Activated CD4-positive, alpha-beta T cell treated with anti-CD3 and anti-CD28 coated beads, Interleukin-2, amount 50 U/mL, for 16 hours (primary cell): ENCODE data around the gene PABPC1L2A.
"Not testable (repeated sequence)": the region's sequence is repeated elsewhere in the genome, so short reads cannot be mapped to it uniquely, and the experiment has no call there.

Experiments
- DNase-seq: peaks from one replicate; pipeline ENCODE4 v3.0.0-alpha.2; 2020

PABPC1L2A gene

DNA sequence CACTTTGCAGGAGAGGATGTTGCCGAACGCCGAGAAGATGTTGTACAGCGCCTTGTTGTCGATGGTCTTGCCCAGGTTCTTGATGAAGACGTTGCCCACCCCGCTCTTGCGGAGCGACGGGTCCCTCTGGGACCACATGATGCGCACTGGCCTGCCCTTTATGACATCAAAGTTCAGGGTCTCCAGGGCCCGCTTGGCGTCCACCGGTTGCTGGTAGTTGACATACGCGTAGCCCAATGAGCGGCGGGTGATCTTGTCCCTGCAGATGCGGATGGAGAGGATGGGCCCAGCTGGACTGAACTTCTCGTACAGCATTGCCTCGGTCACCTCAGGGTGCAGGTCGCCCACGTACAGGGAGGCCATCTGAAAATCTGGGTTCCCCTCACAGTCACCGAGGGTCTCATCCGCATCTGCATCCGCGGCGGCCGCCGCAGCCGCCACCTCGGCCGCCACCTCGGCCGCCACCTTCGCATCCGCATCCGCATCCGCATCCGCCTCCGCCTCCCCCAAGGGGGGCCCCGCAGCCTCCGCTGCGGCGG is at the start of gene PABPC1L2A:
TSS of gene PABPC1L2A (minus strand) at position 489 of the 539 bp plus-strand sequence. CDS start at position 363, 126 bp downstream.
- not testable (repeated sequence) for DNase-seq

DNA sequence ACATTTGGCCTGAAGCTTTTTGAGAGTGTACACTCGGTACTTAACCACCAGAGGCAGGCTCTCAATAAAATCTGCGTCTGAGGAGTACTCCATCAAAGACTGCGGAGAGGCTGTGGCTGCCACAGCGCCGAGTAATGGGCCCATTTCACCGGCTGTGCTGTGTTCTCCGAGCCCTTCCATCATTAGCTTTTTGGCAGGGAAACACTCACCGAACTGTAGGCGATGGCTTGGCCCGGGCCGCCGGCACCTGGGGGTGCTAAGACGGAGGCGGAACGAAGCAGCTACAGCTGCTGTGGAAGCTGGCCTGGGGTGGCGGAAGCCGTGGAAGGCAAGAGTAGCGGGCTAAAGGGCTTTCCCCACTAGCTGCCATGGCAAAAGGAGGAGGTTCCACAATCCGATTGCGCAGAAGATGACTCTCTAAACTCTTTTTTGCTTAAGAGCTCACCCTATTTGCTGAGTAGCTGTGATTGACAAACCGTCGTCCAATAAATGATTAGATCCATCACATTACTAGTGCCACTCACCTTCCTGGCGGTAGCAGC is 48.5 kb upstream of the PABPC1L2A start:
- DNase-seq, result no peak

GRCh38 chrX:73126240-73126639 is 46.9 kb upstream of the PABPC1L2A start:
- no peak for DNase-seq

DNA sequence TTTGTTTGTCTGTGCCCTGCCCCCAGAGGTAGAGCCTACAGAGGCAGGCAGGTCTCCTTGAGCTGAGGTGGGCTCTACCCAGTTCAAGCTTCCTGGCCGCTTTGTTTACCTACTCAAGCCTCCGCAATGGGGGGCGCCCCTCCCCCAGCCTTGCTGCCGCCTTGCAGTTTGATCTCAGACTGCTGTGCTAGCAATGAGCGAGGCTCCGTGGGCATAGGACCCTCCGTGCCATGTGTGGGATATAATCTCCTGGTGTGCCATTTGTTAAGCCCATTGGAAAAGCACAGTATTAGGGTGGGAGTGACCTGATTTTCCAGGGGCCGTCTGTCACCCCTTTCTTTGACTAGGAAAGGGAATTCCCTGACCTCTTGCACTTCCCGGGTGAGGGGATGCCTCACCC is 20.2 kb upstream of the PABPC1L2A start:
- not testable (repeated sequence) for DNase-seq

DNA sequence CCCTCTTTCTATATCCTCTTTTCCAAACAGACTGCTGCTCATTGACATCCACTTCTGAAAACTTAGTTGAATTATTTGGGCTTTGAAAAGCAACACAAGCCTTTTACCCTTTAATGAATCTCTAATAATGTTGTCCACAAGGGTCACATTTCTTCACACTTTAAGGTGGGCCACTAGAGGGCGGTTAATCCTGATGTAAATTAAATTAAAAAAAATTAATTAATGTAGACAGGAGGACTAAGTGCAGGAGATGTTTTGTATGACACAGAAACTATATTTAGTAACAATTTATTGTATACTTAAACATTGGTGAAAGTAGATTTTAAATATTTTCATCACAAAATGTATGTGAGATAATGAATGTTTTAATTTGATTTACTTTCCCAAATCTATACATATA is 7.5 kb upstream of the PABPC1L2A start:
- DNase-seq, result peak; percentile 2

GRCh38 chrX:73079884-73080283 is 572 bp upstream of the PABPC1L2A start:
- not testable (repeated sequence) for DNase-seq

- DNase-seq, result not testable (repeated sequence)
Measured at GRCh38 chrX:73078597-73078996, 715 bp downstream of the PABPC1L2A start.

- DNase-seq, result no peak
Measured at GRCh38 chrX:73076838-73077237, 2.5 kb downstream of the PABPC1L2A start.

DNA sequence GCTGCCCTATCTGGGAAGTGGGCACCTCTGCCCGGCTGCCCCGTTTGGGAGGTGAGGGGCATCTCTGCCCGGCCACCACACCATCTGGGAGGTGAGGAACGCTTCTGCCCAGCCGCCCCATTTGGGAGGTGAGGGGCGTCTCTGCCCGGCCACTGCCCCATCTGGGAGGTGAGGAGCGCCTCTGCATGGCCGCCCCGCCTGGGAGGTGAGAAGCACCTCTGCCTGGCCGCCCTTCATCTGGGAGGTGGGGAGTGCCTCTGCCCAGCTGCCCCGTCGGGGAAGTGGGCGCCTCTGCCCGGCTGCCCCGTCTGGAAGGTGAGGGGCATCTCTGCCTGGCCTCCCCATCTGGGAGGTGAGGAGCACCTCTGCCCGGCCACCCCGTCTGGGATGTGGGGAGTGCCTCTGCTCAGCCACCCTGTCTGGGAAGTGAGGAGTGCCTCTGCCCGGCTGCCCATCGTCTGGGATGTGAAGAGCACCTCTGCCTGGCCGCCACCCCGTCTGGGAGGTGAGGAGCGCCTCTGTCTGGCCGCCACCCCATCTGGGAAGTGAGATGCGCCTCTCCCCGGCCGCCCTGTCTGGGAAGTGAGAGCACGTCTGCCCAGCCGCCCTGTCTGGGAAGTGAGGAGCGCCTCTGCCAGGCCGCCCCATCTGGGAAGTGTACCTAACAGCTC is 9.8 kb downstream of the PABPC1L2A start:
- no peak for DNase-seq

DNA sequence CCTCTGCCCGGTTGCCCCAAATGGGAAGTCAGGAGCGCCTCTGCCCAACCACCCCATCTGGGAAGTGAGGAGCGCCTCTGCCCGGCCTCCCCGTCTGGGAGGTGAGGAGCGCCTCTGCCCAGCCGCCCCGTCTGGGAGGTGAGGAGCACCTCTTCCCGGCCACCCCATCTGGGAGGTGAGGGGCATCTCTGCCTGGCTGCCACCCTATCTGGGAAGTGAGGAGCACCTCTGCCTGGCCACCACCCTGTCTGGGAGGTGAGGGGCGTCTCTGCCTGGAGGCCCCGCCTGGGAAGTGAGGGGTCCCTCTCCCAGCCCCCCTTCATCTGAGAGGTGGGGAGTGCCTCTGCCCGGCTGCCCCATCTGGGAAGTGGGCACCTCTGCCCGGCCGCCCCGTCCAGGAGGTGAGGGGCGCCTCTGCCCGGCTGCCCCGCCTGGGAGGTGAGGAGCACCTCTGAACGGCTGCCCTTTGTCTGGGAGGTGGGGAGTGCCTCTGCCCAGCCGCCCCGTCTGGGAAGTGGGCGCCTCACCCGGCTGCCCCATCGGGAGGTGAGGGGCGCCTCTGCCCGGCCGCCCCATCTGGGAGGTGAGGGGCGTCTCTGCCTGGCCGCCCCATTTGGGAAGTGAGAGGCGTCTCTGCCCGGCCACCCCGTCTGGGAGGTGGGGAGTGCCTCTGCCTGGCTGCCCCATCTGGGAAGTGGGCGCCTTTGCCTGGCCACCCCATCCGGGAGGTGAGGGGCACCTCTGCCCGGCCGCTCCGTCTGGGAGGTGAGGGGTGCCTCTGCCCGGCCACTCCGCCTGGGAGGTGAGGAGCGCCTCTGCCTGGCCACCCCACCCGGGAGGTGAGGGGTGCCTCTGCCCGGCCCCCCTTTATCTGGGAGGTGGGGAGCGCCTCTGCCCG is 10.6 kb downstream of the PABPC1L2A start:
- no peak for DNase-seq

DNA sequence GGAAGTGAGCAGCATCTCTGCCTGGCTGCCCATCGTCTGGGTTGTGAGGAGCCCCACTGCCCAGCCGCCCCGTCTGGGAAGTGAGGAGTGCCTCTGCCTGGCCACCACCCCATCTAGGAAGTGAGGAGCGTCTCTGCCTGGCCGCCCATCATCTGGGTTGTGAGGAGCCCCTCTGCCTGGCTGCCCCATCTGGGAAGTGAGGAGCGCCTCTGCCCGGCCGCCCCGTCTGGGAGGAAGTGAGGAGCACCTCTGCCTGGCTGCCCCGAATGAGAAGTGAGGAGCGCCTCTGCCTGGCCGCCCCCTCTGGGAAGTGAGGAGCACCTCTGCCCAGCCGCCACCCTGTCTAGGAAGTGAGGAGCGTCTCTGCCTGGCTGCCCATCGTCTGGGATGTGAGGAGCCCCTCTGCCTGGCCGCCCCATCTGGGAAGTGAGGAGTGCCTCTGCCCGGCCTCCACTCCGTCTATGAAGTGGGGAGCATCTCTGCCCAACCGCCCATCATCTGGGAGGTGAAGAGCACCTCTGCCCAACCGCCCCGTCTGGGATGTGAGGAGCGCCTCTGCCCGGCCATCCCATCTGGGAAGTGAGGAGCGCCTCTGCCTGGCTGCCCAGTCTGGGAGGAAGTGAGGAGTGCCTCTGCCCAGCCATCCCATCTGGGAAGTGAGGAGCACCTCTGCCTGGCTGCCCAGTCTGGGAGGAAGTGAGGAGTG is 11.4 kb downstream of the PABPC1L2A start:
- DNase-seq, result not testable (repeated sequence)

- DNase-seq, result no peak
Measured at GRCh38 chrX:73028876-73029275, 50.4 kb downstream of the PABPC1L2A start.
